Caco-2 (cell line): Measurements from ENCODE around the gene NWD2. TPM values are rescaled to one million over a fixed set of nuclear protein-coding genes. Genes with fewer than 3 reads are reported as not detected.

Source experiments
- BruUV-seq: library from RNA; stranded (reverse); fragments of 400-500 nt; replicated peaks from 2 replicates; lab custom pipeline; 2021; lab: Mats Ljungman, UMichigan
- CTCF ChIA-PET: fragments of 300-600 bp; sonication (Branson Sonifier 250); formaldehyde crosslinking; loops from one replicate; lab custom pipeline; 2022; ENCODE audit warnings: antibody characterized with exemption; lab: Charles Lee
- POLR2A ChIA-PET: fragments of 300-600 bp; sonication (Branson Sonifier 250); formaldehyde crosslinking; loops from one replicate; lab custom pipeline; 2022; ENCODE audit warnings: antibody characterized with exemption; lab: Charles Lee
- DNase-seq, 2 experiments: peaks; one replicate each; pipeline versions ENCODE4 v3.0.0 to v3.0.0-alpha.2; 2020 to 2022
- H3K27me3 ChIP-seq: replicated peaks from 2 replicates; pipeline ENCODE4 v1.6.0; 2011; ENCODE audit warnings: low read length; ENCODE audit not compliant: control insufficient read depth, insufficient read depth
- H3K36me3 ChIP-seq: 2 replicates; pipeline ENCODE4 v1.5.1; 2011; ENCODE audit warnings: low read length; ENCODE audit not compliant: control insufficient read depth, insufficient read depth
- H3K4me1 ChIP-seq: fragments of 250-450 bp; sonication (Bioruptor Pico); 2 replicates; pipeline ENCODE4 v1.5.1; 2020; ENCODE audit warnings: mild to moderate bottlenecking
- H3K4me3 ChIP-seq: 2 replicates; pipeline ENCODE4 v1.5.1; 2011; ENCODE audit warnings: low read depth, mild to moderate bottlenecking, control low read depth, low read length
- H3K9me3 ChIP-seq: fragments of 250-450 bp; sonication (Bioruptor Pico); 2 replicates; pipeline ENCODE4 v1.5.1; 2020; ENCODE audit warnings: mild to moderate bottlenecking, moderate library complexity
- H3K27ac Mint-ChIP-seq: one replicate; pipeline ENCODE4 v1.8.0; 2022; ENCODE audit warnings: mixed read lengths; ENCODE audit not compliant: unreplicated experiment
- H3K27me3 Mint-ChIP-seq: one replicate; pipeline ENCODE4 v1.8.0; 2022; ENCODE audit warnings: mixed read lengths; ENCODE audit not compliant: insufficient read depth, unreplicated experiment
- H3K36me3 Mint-ChIP-seq: one replicate; pipeline ENCODE4 v1.8.0; 2022; ENCODE audit warnings: mild to moderate bottlenecking, mixed read lengths; ENCODE audit not compliant: insufficient read depth, unreplicated experiment
- H3K4me1 Mint-ChIP-seq: one replicate; pipeline ENCODE4 v1.8.0; 2022; ENCODE audit warnings: low read depth, mixed read lengths; ENCODE audit not compliant: unreplicated experiment
- H3K4me3 Mint-ChIP-seq: one replicate; pipeline ENCODE4 v1.8.0; 2022; ENCODE audit warnings: mild to moderate bottlenecking, moderate library complexity, mixed read lengths; ENCODE audit not compliant: unreplicated experiment
- H3K9me3 Mint-ChIP-seq: one replicate; pipeline ENCODE4 v1.8.0; 2022; ENCODE audit warnings: mixed read lengths; ENCODE audit not compliant: unreplicated experiment
- intact Hi-C: fragments of 100-400 bp; cut with micrococcal nuclease; formaldehyde crosslinking; loops from one replicate; pipeline ENCODE4 v1.10.0; 2022; ENCODE audit not compliant: unreplicated experiment
- total RNA-seq: library from RNA; stranded (reverse); gene quantifications from 2 replicates; pipeline ENCODE4 v1.2.3, GENCODE V29; 2022
- TF ChIP-seq, protein P1 (sequence below), 2 experiments: fragments of 200-600 bp in 1 of 2; IDR thresholded peaks; 1 replicate in 1 of 2; 2 replicates in 1 of 2; pipeline versions ENCODE4 v1.5.1 to v1.8.0; 2011 to 2022; ENCODE audit warnings: antibody characterized with exemption in 1 of 2, control low read depth in 1 of 2, inconsistent platforms in 1 of 2, low read depth in 1 of 2, low read length in 1 of 2, mild to moderate bottlenecking in 1 of 2, moderate library complexity in 1 of 2; ENCODE audit not compliant: insufficient read depth in 1 of 2, severe bottlenecking in 1 of 2, unreplicated experiment in 1 of 2

Gene NWD2
- total RNA-seq, 1 experiment from 2014 or later: not detected

DNA sequence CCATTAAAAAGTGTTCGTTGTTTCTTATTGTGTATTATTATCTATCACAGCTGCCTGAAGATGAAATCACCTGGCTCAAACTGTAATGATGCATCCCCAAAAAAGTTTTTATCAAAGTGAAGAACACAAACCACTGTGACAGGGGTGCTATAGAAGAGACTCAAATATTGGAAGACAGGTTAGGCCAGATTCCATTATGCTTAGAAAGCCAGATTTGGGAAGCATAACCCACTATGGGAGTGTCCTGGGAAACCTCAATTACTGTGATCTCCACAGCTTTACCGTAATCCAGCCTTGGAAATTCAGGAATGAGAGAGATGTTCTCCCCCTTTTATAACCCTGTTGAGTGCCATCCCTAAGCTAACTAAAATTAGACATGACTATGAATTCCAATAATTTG, 114.2 kb downstream of the NWD2 start:
- intact Hi-C loops: no loop called here
- POLR2A ChIA-PET: no interaction called here

GRCh38 chr4:37359261-37359660, 114.7 kb downstream of the NWD2 start:
- CTCF ChIA-PET: interaction anchor here (0.7 kb wide), 1 partner anchor 13 kb away, joined by 3 read pairs; no protein-coding TSS in a partner anchor
- no peaks in the 10 kb centered on the region for H3K9me3 ChIP-seq
- H3K4me3 ChIP-seq: no peak overlapping the region
- BruUV-seq: no TSS peak
- Mint-ChIP-seq H3K9me3 (no peaks in the 10 kb centered on the region), H3K4me1 (peaks cover 11% of the 10 kb centered on the region), H3K27ac (no peak overlapping the region), H3K27me3 (no peaks in the 10 kb centered on the region), H3K4me3 (no peak overlapping the region), H3K36me3 (no peaks in the 10 kb centered on the region)
- no peak for DNase-seq
- TF ChIP-seq, protein P1, sequence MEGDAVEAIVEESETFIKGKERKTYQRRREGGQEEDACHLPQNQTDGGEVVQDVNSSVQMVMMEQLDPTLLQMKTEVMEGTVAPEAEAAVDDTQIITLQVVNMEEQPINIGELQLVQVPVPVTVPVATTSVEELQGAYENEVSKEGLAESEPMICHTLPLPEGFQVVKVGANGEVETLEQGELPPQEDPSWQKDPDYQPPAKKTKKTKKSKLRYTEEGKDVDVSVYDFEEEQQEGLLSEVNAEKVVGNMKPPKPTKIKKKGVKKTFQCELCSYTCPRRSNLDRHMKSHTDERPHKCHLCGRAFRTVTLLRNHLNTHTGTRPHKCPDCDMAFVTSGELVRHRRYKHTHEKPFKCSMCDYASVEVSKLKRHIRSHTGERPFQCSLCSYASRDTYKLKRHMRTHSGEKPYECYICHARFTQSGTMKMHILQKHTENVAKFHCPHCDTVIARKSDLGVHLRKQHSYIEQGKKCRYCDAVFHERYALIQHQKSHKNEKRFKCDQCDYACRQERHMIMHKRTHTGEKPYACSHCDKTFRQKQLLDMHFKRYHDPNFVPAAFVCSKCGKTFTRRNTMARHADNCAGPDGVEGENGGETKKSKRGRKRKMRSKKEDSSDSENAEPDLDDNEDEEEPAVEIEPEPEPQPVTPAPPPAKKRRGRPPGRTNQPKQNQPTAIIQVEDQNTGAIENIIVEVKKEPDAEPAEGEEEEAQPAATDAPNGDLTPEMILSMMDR (IDR thresholded peaks at IDR 0.05; ENCODE audit: insufficient read depth in 1 of 2, low read depth in 1 of 2, low read length in 1 of 2, severe bottlenecking in 1 of 2, unreplicated experiment in 1 of 2): no peak
- intact Hi-C loops: no loop called here
- H3K4me1 ChIP-seq: no peaks in the 10 kb centered on the region
- POLR2A ChIA-PET: no interaction called here
- H3K27me3 ChIP-seq: no peaks in the 10 kb centered on the region
- H3K36me3 ChIP-seq: no peaks in the 10 kb centered on the region

More for the DNA sequence above, 114.2 kb downstream of the NWD2 start:
- Mint-ChIP-seq H3K27ac (no peak overlapping the region), H3K27me3 (no peaks in the 10 kb centered on the region), H3K36me3 (no peaks in the 10 kb centered on the region), H3K4me3 (no peak overlapping the region), H3K4me1 (peaks cover 11% of the 10 kb centered on the region), H3K9me3 (peaks cover 2% of the 10 kb centered on the region)
- TF ChIP-seq, protein P1 (IDR thresholded peaks at IDR 0.05; ENCODE audit: insufficient read depth in 1 of 2, low read depth in 1 of 2, low read length in 1 of 2, severe bottlenecking in 1 of 2, unreplicated experiment in 1 of 2): no peak
- H3K9me3 ChIP-seq: no peaks in the 10 kb centered on the region
- H3K4me1 ChIP-seq: no peaks in the 10 kb centered on the region
- DNase-seq: no peak
- H3K27me3 ChIP-seq: no peaks in the 10 kb centered on the region
- no TSS peak for BruUV-seq
- no peak overlapping the region for H3K4me3 ChIP-seq
- H3K36me3 ChIP-seq: no peaks in the 10 kb centered on the region
- CTCF ChIA-PET: interaction anchor here (0.7 kb wide), 1 partner anchor 14 kb away, joined by 3 read pairs; no protein-coding TSS in a partner anchor

- H3K9me3 ChIP-seq: no peaks in the 10 kb centered on the region; the same call in 1 of the 2 replicates
Observed at GRCh38 chr4:37365888-37366287, 121.3 kb downstream of the NWD2 start.

More at GRCh38 chr4:37365888-37366287, 121.3 kb downstream of the NWD2 start:
- DNase-seq: no peak
- H3K4me1 Mint-ChIP-seq: no peaks in the 10 kb centered on the region
- TF ChIP-seq, protein P1 (IDR thresholded peaks at IDR 0.05; ENCODE audit: insufficient read depth in 1 of 2, low read depth in 1 of 2, low read length in 1 of 2, severe bottlenecking in 1 of 2, unreplicated experiment in 1 of 2): no peak
- intact Hi-C loops: no loop called here
- no peaks in the 10 kb centered on the region for H3K9me3 Mint-ChIP-seq
- no peak overlapping the region for H3K4me3 Mint-ChIP-seq
- H3K4me1 ChIP-seq: no peaks in the 10 kb centered on the region
- ChIA-PET CTCF (no interaction called here), POLR2A (no interaction called here)
- no TSS peak for BruUV-seq
- peaks cover 8% of the 10 kb centered on the region for H3K27me3 Mint-ChIP-seq
- H3K27me3 ChIP-seq: no peaks in the 10 kb centered on the region
- no peak overlapping the region for H3K4me3 ChIP-seq
- no peaks in the 10 kb centered on the region for H3K36me3 ChIP-seq
- no peak overlapping the region for H3K27ac Mint-ChIP-seq
- no peaks in the 10 kb centered on the region for H3K36me3 Mint-ChIP-seq
